HG03159 (cell line): ENCODE measurements around the gene SPINT2.

ENCODE experiments used
- ATAC-seq: cut with Tn5 transposase; IDR thresholded peaks from one replicate; pipeline ENCODE4 v1.9.1; 2021; ENCODE audit warnings: mild to moderate bottlenecking, moderate library complexity; ENCODE audit not compliant: unreplicated experiment

The SPINT2 gene

DNA sequence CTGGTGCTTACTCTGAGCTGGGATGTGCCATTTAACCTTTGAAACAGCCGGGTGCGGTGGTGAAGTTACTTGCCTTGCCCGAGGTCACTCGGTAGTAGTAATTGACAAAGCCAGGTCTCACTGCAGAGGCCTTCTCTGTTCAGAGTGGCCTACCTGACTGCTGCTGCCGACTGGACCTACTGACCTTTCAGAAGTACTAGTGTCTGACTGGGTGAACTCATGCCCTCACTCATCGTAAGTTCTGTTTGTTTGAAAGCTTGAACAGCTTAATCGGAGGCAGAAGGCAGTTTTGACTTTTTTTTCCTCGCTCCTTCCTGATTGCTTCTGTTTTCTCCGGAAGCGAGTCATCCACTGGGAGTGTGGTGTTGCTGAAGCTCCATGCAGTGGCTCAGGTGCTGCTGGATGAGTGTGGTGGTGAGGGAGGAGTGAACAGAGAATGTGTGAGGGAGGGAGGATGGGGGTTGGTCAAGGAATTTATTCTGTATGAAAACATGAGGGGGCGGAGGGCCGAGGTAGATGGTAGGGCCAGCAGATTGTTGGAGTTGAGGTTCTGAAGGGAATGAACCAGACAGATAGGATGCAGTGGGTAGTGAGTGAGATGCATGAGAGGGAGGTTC lies 2.7 kb downstream of the SPINT2 start:
- ATAC-seq, result no peak

GRCh38 chr19:38267761-38268483 lies 3.5 kb downstream of the SPINT2 start:
- no peak for ATAC-seq

DNA sequence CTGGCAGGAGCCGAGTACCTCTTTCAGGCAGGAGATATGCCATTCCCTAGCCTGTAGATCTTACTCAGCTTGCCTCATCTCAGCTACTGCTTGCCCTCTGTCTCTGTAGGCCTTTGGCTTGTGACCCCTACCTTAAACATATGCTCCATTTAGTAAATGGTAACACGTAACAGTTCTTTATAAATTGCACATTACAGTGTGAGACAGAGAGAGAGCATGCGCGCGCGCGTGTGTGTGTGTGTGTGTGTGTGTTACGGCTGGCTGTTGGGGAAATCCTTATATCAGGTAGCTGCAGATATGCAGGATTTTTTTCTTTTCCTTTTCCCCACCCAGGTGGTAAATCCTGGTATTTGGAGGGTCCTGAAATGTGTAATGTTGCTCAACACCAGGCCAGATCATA lies 4.2 kb downstream of the SPINT2 start:
- ATAC-seq, result no peak

- ATAC-seq, result no peak
Measured at GRCh38 chr19:38270587-38271167, 6.3 kb downstream of the SPINT2 start.

- no peak for ATAC-seq
Measured at GRCh38 chr19:38273499-38273898, 9.1 kb downstream of the SPINT2 start.

- no peak for ATAC-seq
Measured at GRCh38 chr19:38274739-38275138, 10.4 kb downstream of the SPINT2 start.

- ATAC-seq, result no peak
Measured at GRCh38 chr19:38276942-38277517, 12.7 kb downstream of the SPINT2 start.

DNA sequence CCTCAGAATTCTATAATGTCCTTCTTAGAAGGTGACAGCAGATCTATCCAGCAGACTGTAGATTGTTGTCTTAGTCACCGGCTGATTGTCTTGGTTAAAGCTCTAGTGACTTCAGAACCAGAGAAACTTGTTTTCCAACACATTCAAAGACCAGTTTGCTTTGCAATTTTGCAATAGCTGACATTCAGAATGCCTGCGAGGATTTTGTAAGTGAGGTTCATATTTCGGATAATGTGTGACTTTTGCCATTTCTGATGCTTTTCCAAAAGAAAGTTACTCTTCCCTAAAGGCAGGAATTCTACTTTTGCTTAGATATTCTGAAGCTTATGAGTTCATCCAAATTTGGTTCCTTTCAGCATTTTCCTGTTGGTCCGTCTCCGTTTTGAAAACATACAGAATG lies 13.2 kb downstream of the SPINT2 start:
- no peak for ATAC-seq

GRCh38 chr19:38277969-38278680 lies 13.8 kb downstream of the SPINT2 start:
- ATAC-seq, result no peak

DNA sequence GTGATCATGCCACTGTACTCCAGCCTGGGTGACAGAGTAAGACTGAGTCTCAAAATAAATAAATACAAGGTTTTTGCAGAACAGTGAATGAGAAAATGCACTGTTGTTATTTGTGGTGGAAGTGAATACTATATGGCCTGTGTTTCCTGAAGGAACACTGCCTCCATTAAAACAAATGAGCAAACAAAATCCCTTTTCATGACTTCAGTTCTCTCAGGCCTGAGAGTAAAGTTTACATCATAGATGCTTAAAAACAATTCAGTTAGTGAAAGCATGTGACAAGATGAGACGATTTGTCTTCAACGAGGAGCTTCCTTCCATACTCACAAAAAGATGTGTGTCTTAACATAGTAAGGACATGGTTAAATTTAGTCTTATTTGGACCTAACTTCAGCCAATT lies 14.4 kb downstream of the SPINT2 start:
- no peak for ATAC-seq

GRCh38 chr19:38280030-38280921 lies 15.9 kb downstream of the SPINT2 start:
- ATAC-seq, result no peak

GRCh38 chr19:38281811-38282566 lies 17.6 kb downstream of the SPINT2 start:
- no peak for ATAC-seq

- ATAC-seq, result no peak
Measured at GRCh38 chr19:38283271-38283670, 18.9 kb downstream of the SPINT2 start.

DNA sequence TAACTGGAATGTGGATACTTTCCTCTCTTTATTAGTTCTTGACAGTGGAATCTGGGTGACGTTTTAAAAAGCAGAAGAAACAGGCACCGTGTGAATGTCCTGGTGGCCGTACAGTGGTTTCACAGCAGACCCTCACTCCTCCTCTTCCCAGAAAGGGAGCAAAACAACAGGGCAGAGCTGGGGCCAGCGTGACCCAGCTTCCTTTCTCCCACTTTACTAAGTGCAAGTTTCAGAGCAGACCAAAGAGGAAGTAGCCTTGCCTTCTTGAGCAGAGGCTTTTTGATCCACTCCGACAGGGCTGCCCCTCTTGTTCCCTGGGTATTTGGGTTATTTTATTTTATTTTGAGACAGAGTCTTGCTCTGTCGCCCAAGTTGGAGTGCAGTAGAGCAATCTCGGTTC lies 20.0 kb downstream of the SPINT2 start:
- no peak for ATAC-seq

GRCh38 chr19:38285567-38285966 lies 21.2 kb downstream of the SPINT2 start:
- ATAC-seq, result no peak

GRCh38 chr19:38287604-38288003 lies 23.2 kb downstream of the SPINT2 start:
- no peak for ATAC-seq

DNA sequence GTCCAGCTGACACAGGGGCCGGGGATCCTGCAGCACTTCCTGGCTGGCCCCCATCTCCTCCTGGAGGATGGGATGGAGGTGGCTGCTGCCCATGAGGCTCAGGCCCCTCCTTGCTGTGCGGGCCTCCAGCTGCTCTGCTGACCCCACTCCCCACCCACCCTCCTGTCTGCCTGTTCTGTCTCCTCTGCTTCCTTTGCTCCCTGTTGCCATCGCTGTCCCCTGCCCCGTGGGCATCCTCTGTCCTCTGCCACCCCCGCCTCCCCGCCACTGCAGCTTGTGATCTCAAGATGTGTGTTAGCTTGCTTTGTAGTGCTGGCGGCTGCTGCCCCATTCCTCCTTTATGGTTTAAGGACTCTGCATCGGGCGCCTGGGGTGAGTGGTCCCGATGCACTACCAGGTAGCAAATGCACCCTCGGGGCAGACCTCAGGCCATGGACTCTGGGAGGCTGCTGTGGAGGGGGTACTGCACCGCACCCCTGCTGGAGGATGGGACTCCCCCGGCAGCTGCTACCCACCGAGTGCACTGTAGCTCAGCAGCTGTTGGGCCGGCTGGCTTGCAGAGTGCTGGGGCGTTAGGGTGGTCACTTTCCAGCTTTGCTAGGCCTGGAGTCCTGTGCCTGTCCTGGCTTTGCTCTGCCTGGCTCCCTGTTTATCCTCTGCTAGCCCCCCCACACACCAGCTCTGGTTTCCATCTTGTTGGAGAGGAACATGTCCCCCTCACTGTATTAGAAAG lies 23.9 kb downstream of the SPINT2 start:
- ATAC-seq, result no peak

- no peak for ATAC-seq
Measured at GRCh38 chr19:38289955-38290354, 25.6 kb downstream of the SPINT2 start.

DNA sequence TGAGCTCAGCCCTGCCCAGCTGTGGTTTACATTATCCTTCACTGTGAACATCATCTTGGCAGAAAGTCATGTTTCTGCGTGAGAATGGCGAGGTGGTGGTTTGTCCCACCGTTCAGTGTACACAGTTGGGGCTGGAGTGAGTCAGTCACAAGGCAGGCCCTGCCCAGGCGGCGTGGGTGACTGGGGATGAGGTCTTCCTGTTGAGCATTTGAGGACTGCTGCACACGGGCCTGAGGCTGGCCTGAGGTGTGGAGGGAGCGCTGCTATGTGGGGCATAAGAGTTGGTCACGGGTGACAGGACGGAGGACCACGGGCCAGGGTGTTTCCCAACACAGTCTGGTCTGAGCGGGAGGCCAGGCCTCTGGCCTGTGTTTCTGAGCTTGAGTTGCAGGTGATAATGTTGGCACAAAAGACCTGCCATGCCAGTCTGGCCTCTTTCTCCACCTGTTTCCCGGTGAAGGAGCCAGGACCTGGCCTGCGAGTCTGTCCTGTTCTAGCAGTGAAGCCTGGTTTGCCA lies 26.3 kb downstream of the SPINT2 start:
- ATAC-seq, result no peak
